GM15510 (cell line): Measurements from ENCODE around the gene PMAIP1.
A peak's percentile ranks its signal among the peaks of the same experiment; 100 is the strongest.

Experiments used
- POLR2A ChIP-seq: IDR thresholded peaks from 3 replicates; pipeline ENCODE4 v1.6.1; 2011; ENCODE audit warnings: borderline replicate concordance; ENCODE audit not compliant: insufficient read length; ENCODE audit errors: extremely low read depth

Gene PMAIP1

GRCh38 chr18:59918320-59918755 is 18.5 kb downstream of the PMAIP1 start:
- peak; percentile 31 for TF ChIP-seq POLR2A

GRCh38 chr18:59918997-59919396 is 19.2 kb downstream of the PMAIP1 start:
- no peak for TF ChIP-seq POLR2A

- TF ChIP-seq POLR2A = no peak
Observed at GRCh38 chr18:59921384-59921891, 21.6 kb downstream of the PMAIP1 start.

GRCh38 chr18:59923539-59924196 is 23.9 kb downstream of the PMAIP1 start:
- no peak for TF ChIP-seq POLR2A

GRCh38 chr18:59926131-59926530 is 26.3 kb downstream of the PMAIP1 start:
- no peak for TF ChIP-seq POLR2A

- TF ChIP-seq POLR2A = no peak
Observed at GRCh38 chr18:59927246-59927825, 27.5 kb downstream of the PMAIP1 start.

GRCh38 chr18:59928201-59928600 is 28.4 kb downstream of the PMAIP1 start:
- TF ChIP-seq POLR2A = no peak

- no peak for TF ChIP-seq POLR2A
Observed at GRCh38 chr18:59929621-59930295, 30.0 kb downstream of the PMAIP1 start.

GRCh38 chr18:59932401-59932800 is 32.6 kb downstream of the PMAIP1 start:
- TF ChIP-seq POLR2A = no peak

GRCh38 chr18:59938676-59939075 is 38.9 kb downstream of the PMAIP1 start:
- TF ChIP-seq POLR2A = no peak

GRCh38 chr18:59939127-59939526 is 39.3 kb downstream of the PMAIP1 start:
- TF ChIP-seq POLR2A = no peak

- TF ChIP-seq POLR2A = no peak
Observed at GRCh38 chr18:59940068-59940467, 40.3 kb downstream of the PMAIP1 start.

- no peak for TF ChIP-seq POLR2A
Observed at GRCh38 chr18:59941331-59941730, 41.5 kb downstream of the PMAIP1 start.

- TF ChIP-seq POLR2A = no peak
Observed at GRCh38 chr18:59942601-59943000, 42.8 kb downstream of the PMAIP1 start.

GRCh38 chr18:59945544-59945943 is 45.7 kb downstream of the PMAIP1 start:
- TF ChIP-seq POLR2A = no peak
